GM12891 (cell line): ENCODE results near the gene CDC42EP1.
"Not testable (repeated sequence)": the region's sequence is repeated elsewhere in the genome, so short reads cannot be mapped to it uniquely, and the experiment has no call there.

Source experiments
- POLR2A ChIP-seq: IDR thresholded peaks from 2 replicates; pipeline ENCODE4 v1.6.1; 2011; ENCODE audit warnings: low read depth, low read length, control low read depth
- TAF1 ChIP-seq: IDR thresholded peaks from 2 replicates; pipeline ENCODE4 v1.6.1; 2011; ENCODE audit warnings: low read depth, low read length, control low read depth

- TF ChIP-seq TAF1, POLR2A: not testable (repeated sequence)
Observed at GRCh38 chr22:37591081-37591480, 30.8 kb downstream of the CDC42EP1 start.
